Measurements from ENCODE around the gene ARMC2.

GRCh38 chr6:109009236-109009961, 161.2 kb downstream of the ARMC2 start:
- TF ChIP-seq BRCA1 (IDR thresholded peaks at IDR 0.05; ENCODE audit: low read depth, low read length), result no peak
- no peak for TF ChIP-seq EP300 (IDR thresholded peaks at IDR 0.05; ENCODE audit: borderline replicate concordance in 1 of 2, low read depth in 2 of 2, low read length in 2 of 2)
- TF ChIP-seq, protein P1, sequence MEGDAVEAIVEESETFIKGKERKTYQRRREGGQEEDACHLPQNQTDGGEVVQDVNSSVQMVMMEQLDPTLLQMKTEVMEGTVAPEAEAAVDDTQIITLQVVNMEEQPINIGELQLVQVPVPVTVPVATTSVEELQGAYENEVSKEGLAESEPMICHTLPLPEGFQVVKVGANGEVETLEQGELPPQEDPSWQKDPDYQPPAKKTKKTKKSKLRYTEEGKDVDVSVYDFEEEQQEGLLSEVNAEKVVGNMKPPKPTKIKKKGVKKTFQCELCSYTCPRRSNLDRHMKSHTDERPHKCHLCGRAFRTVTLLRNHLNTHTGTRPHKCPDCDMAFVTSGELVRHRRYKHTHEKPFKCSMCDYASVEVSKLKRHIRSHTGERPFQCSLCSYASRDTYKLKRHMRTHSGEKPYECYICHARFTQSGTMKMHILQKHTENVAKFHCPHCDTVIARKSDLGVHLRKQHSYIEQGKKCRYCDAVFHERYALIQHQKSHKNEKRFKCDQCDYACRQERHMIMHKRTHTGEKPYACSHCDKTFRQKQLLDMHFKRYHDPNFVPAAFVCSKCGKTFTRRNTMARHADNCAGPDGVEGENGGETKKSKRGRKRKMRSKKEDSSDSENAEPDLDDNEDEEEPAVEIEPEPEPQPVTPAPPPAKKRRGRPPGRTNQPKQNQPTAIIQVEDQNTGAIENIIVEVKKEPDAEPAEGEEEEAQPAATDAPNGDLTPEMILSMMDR (IDR thresholded peaks at IDR 0.05; ENCODE audit: control extremely low read depth in 1 of 3, insufficient read depth in 1 of 3, low read depth in 1 of 3, low read length in 3 of 3), result no peak
- no peak for TF ChIP-seq SUZ12 (IDR thresholded peaks at IDR 0.05; ENCODE audit: low read length)
- no peak for TF ChIP-seq CEBPB (IDR thresholded peaks at IDR 0.05; ENCODE audit: low read depth, low read length)
- TF ChIP-seq, protein P2, sequence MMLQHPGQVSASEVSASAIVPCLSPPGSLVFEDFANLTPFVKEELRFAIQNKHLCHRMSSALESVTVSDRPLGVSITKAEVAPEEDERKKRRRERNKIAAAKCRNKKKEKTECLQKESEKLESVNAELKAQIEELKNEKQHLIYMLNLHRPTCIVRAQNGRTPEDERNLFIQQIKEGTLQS (IDR thresholded peaks at IDR 0.05; ENCODE audit: insufficient read depth, low read depth, low read length), result no peak
- TF ChIP-seq TAF1 (IDR thresholded peaks at IDR 0.05; ENCODE audit: low read depth, low read length), result peak; percentile 79; the same call in 1 of the 2 replicates
- no peak; a peak in 1 of 3 replicates for TF ChIP-seq POLR2A (IDR thresholded peaks at IDR 0.05; ENCODE audit: control extremely low read depth in 1 of 2, low read depth in 2 of 2, low read length in 2 of 2)
- no peak for TF ChIP-seq CBX5 (IDR thresholded peaks at IDR 0.05; ENCODE audit: low read depth, low read length)
- no peak; a peak in 1 of 4 replicates for TF ChIP-seq SIN3A (conservative IDR thresholded peaks at IDR 0.05 in 1 of 2, IDR thresholded peaks at IDR 0.05 in 1 of 2; ENCODE audit: low read depth in 1 of 2, low read length in 2 of 2)
- TF ChIP-seq MAX (IDR thresholded peaks at IDR 0.05), result no peak; the same call in 1 of the 2 replicates
- TF ChIP-seq BACH1 (IDR thresholded peaks at IDR 0.05; ENCODE audit: low read length), result no peak
- no peak for TF ChIP-seq JUND (IDR thresholded peaks at IDR 0.05; ENCODE audit: low read length)

Data from H1 (cell line).